Hepatocyte (in vitro differentiated cells): Measurements from ENCODE around the gene NELL2. TPM values are rescaled to one million over a fixed set of nuclear protein-coding genes. Genes with fewer than 3 reads are reported as not detected.

ENCODE experiments used
- DNase-seq: peaks from one replicate; pipeline ENCODE4 v3.0.0-alpha.2; 2016; ENCODE audit warnings: low spot score
- H2AFZ ChIP-seq: fragments of 200-600 bp; sonication (generic); 2 replicates; pipeline ENCODE4 v1.6.0; 2016; ENCODE audit warnings: antibody characterized with exemption, mild to moderate bottlenecking
- H3K27ac ChIP-seq: fragments of 200-600 bp; sonication (generic); 2 replicates; pipeline ENCODE4 v1.5.1; 2016; ENCODE audit warnings: mild to moderate bottlenecking
- H3K27me3 ChIP-seq: fragments of 200-600 bp; sonication (generic); 2 replicates; pipeline ENCODE4 v1.6.1; 2016
- H3K36me3 ChIP-seq: fragments of 200-600 bp; sonication (generic); replicated peaks from 2 replicates; pipeline ENCODE4 v1.5.1; 2016; ENCODE audit warnings: low read depth; ENCODE audit not compliant: insufficient read depth
- H3K4me1 ChIP-seq: fragments of 200-600 bp; sonication (generic); 2 replicates; pipeline ENCODE4 v1.5.1; 2016; ENCODE audit warnings: mild to moderate bottlenecking, moderate library complexity; ENCODE audit not compliant: insufficient read depth
- H3K4me2 ChIP-seq: fragments of 200-600 bp; sonication (generic); 2 replicates; pipeline ENCODE4 v1.6.0; 2016
- H3K4me3 ChIP-seq: fragments of 200-600 bp; sonication (generic); 2 replicates; pipeline ENCODE4 v1.5.1; 2016; ENCODE audit warnings: mild to moderate bottlenecking
- H3K79me2 ChIP-seq: fragments of 200-600 bp; sonication (generic); 2 replicates; pipeline ENCODE4 v1.6.0; 2017; ENCODE audit warnings: mild to moderate bottlenecking
- H3K9me2 ChIP-seq: fragments of 200-600 bp; sonication (generic); replicated peaks from 2 replicates; pipeline ENCODE4 v1.6.0; 2017; ENCODE audit warnings: mild to moderate bottlenecking; ENCODE audit not compliant: insufficient read depth
- H3K9me3 ChIP-seq: fragments of 200-600 bp; sonication (generic); 2 replicates; pipeline ENCODE4 v1.5.1; 2016; ENCODE audit warnings: low read depth, mild to moderate bottlenecking
- H4K20me1 ChIP-seq: fragments of 200-600 bp; sonication (generic); 2 replicates; pipeline ENCODE4 v1.6.0; 2016; ENCODE audit warnings: mild to moderate bottlenecking; ENCODE audit not compliant: insufficient read depth, poor library complexity, severe bottlenecking
- CTCF ChIP-seq: fragments of 200-600 bp; sonication (generic); IDR thresholded peaks from 2 replicates; pipeline ENCODE4 v1.5.1; 2016; ENCODE audit warnings: antibody characterized with exemption, mild to moderate bottlenecking; ENCODE audit not compliant: poor library complexity
- EZH2 ChIP-seq: fragments of 200-600 bp; sonication (generic); IDR thresholded peaks from 2 replicates; pipeline ENCODE4 v1.6.1; 2016; ENCODE audit warnings: antibody characterized with exemption, mild to moderate bottlenecking, borderline replicate concordance
- EZH2phosphoT487 ChIP-seq: fragments of 200-600 bp; sonication (generic); IDR thresholded peaks from one replicate; pipeline ENCODE4 v1.6.1; 2018; ENCODE audit warnings: antibody characterized with exemption, mild to moderate bottlenecking, low read depth, moderate library complexity; ENCODE audit not compliant: unreplicated experiment, severe bottlenecking
- WGBS: methylation state at CpG from one replicate; pipeline ENCODE4 v1.1.6; 2016; ENCODE audit warnings: low lambda C conversion rate; ENCODE audit errors: missing lambda C conversion rate; 5-methylcytosine and 5-hydroxymethylcytosine counted together
- polyA plus RNA-seq: library from polyadenylated mRNA; unstranded; fragments of >200 nt; fragmentation: Nextera tagmentation; extraction: Ambion mirVana; gene quantifications from 2 replicates; pipeline ENCODE4 v1.2.1, GENCODE V29; 2016
- total RNA-seq: library from RNA; depleted of rRNA; stranded (reverse); fragments of >200 nt; gene quantifications from 2 replicates; pipeline ENCODE4 v1.2.3, GENCODE V29; 2014

NELL2 gene
- total and polyA plus RNA-seq, 2 experiments from 2014 or later: 7.4 to 31.3 TPM

- Histone ChIP-seq H3K9me2 (no peaks in the 10 kb centered on the region), H3K4me2 (no peak overlapping the region), H4K20me1 (no peaks in the 10 kb centered on the region), H3K27ac (no peak overlapping the region), H2AFZ (no peak overlapping the region), H3K4me1 (no peaks in the 10 kb centered on the region), H3K36me3 (no peaks in the 10 kb centered on the region), H3K9me3 (no peaks in the 10 kb centered on the region), H3K79me2 (no peaks in the 10 kb centered on the region), H3K27me3 (no peaks in the 10 kb centered on the region), H3K4me3 (no peak overlapping the region)
- no peak for DNase-seq
- WGBS: 57% methylated on average over 5 of the region's 5 CpGs
- no peak for TF ChIP-seq EZH2
- no peak for TF ChIP-seq EZH2phosphoT487
- TF ChIP-seq CTCF: no peak
Measured at GRCh38 chr12:44618946-44619345, 257.2 kb downstream of the NELL2 start.

GRCh38 chr12:44616402-44616801 lies 259.7 kb downstream of the NELL2 start:
- TF ChIP-seq EZH2phosphoT487: no peak
- TF ChIP-seq CTCF: no peak
- TF ChIP-seq EZH2: no peak
- 61% methylated on average over 3 of the region's 3 CpGs for WGBS
- H3K27ac ChIP-seq: no peak overlapping the region
- H3K4me1 ChIP-seq: no peaks in the 10 kb centered on the region
- no peak overlapping the region for H3K4me2 ChIP-seq
- no peaks in the 10 kb centered on the region for H3K9me3 ChIP-seq
- no peak overlapping the region for H2AFZ ChIP-seq
- H3K9me2 ChIP-seq: no peaks in the 10 kb centered on the region
- no peak for DNase-seq
- no peak overlapping the region for H3K4me3 ChIP-seq
- no peaks in the 10 kb centered on the region for H4K20me1 ChIP-seq
- no peaks in the 10 kb centered on the region for H3K79me2 ChIP-seq
- H3K36me3 ChIP-seq: no peaks in the 10 kb centered on the region
- no peaks in the 10 kb centered on the region for H3K27me3 ChIP-seq

- DNase-seq: no peak
- no peak overlapping the region for H2AFZ ChIP-seq
- no peak overlapping the region for H3K4me3 ChIP-seq
- no peaks in the 10 kb centered on the region for H3K9me3 ChIP-seq
- TF ChIP-seq EZH2phosphoT487 (no peak), EZH2 (no peak), CTCF (no peak)
- no peaks in the 10 kb centered on the region for H3K27me3 ChIP-seq
- no peaks in the 10 kb centered on the region for H4K20me1 ChIP-seq
- H3K9me2 ChIP-seq: no peaks in the 10 kb centered on the region
- H3K27ac ChIP-seq: no peak overlapping the region
- 52% methylated on average over 1 of the region's 1 CpG for WGBS
- no peaks in the 10 kb centered on the region for H3K4me1 ChIP-seq
- no peaks in the 10 kb centered on the region for H3K36me3 ChIP-seq
- H3K79me2 ChIP-seq: no peaks in the 10 kb centered on the region
- H3K4me2 ChIP-seq: no peak overlapping the region
Measured at GRCh38 chr12:44611538-44611937, 264.6 kb downstream of the NELL2 start.

GRCh38 chr12:44603701-44604100 lies 272.4 kb downstream of the NELL2 start:
- no peaks in the 10 kb centered on the region for H3K27me3 ChIP-seq
- no peaks in the 10 kb centered on the region for H3K9me3 ChIP-seq
- no peak overlapping the region for H2AFZ ChIP-seq
- no peaks in the 10 kb centered on the region for H4K20me1 ChIP-seq
- no peaks in the 10 kb centered on the region for H3K36me3 ChIP-seq
- TF ChIP-seq EZH2 (no peak), CTCF (no peak), EZH2phosphoT487 (no peak)
- no peaks in the 10 kb centered on the region for H3K4me1 ChIP-seq
- WGBS: 87% methylated on average over 1 of the region's 1 CpG
- no peak overlapping the region for H3K4me2 ChIP-seq
- no peak overlapping the region for H3K4me3 ChIP-seq
- no peak overlapping the region for H3K27ac ChIP-seq
- no peaks in the 10 kb centered on the region for H3K9me2 ChIP-seq
- no peak for DNase-seq
- no peaks in the 10 kb centered on the region for H3K79me2 ChIP-seq
